Astrocyte of the cerebellum (primary cell): ENCODE results near the gene RCVRN.

Experiments
- DNase-seq: peaks from one replicate; pipeline ENCODE4 v3.0.0-alpha.2; 2011; ENCODE audit warnings: low read depth
- H3K4me3 ChIP-seq: 2 replicates; pipeline ENCODE4 v1.5.1; 2011; ENCODE audit warnings: mild to moderate bottlenecking, low read depth, low read length, moderate library complexity
- CTCF ChIP-seq: IDR thresholded peaks from 2 replicates; pipeline ENCODE4 v1.5.1; 2012; ENCODE audit warnings: low read length, low read depth, moderate library complexity, mild to moderate bottlenecking; ENCODE audit errors: missing control alignments
- in situ Hi-C: cut with HindIII; loops from 2 replicates; pipeline ENCODE4 v1.10.0; 2017; ENCODE audit warnings: low sequenced_read_pairs

RCVRN gene

GRCh38 chr17:9880582-9880999, 24.5 kb downstream of the RCVRN start:
- no peak for DNase-seq
- in situ Hi-C loops: no loop called here
- H3K4me3 ChIP-seq: no peak overlapping the region
- TF ChIP-seq CTCF: no peak

GRCh38 chr17:9878786-9879525, 26.1 kb downstream of the RCVRN start:
- in situ Hi-C loops: no loop called here
- no peak overlapping the region for H3K4me3 ChIP-seq
- no peak for TF ChIP-seq CTCF
- peak; percentile 42 for DNase-seq

- in situ Hi-C loops: no loop called here
- no peak overlapping the region for H3K4me3 ChIP-seq
- no peak for TF ChIP-seq CTCF
- no peak for DNase-seq
Measured at GRCh38 chr17:9878356-9878755, 26.7 kb downstream of the RCVRN start.

GRCh38 chr17:9875441-9875840, 29.6 kb downstream of the RCVRN start:
- in situ Hi-C loops: no loop called here
- peak; percentile 89 for DNase-seq
- TF ChIP-seq CTCF: no peak
- no peak overlapping the region for H3K4me3 ChIP-seq

- no peak overlapping the region for H3K4me3 ChIP-seq
- peak; percentile 5 for TF ChIP-seq CTCF
- no peak for DNase-seq
- in situ Hi-C loops: no loop called here
Measured at GRCh38 chr17:9874722-9875121, 30.3 kb downstream of the RCVRN start.

GRCh38 chr17:9872852-9873251, 32.2 kb downstream of the RCVRN start:
- TF ChIP-seq CTCF: no peak
- no peak overlapping the region for H3K4me3 ChIP-seq
- DNase-seq: no peak
- in situ Hi-C loops: no loop called here
